HCT116 (cell line): ENCODE results near the gene TMIGD3. TPM values are rescaled to one million over a fixed set of nuclear protein-coding genes. Genes with fewer than 3 reads are reported as not detected.

Experiments used
- ATAC-seq: fragments of 200-7000 bp; cut with Tn5 transposase; 2 replicates; pipeline ENCODE4 v1.9.1; 2020; ENCODE audit warnings: mild to moderate bottlenecking, moderate library complexity
- BruUV-seq: library from RNA; stranded (reverse); fragments of 400-500 nt; replicated peaks from 2 replicates; lab custom pipeline; 2021; lab: Mats Ljungman, UMichigan
- CTCF ChIA-PET: fragments of 300-600 bp; sonication (Branson Sonifier 250); formaldehyde crosslinking; loops from one replicate; lab custom pipeline; 2021; ENCODE audit warnings: antibody characterized with exemption; lab: Charles Lee
- POLR2A ChIA-PET: fragments of 300-600, 350-600 bp; sonication (Branson Sonifier 250); formaldehyde crosslinking; loops from one replicate; lab custom pipeline; 2021; ENCODE audit warnings: antibody characterized with exemption; lab: Charles Lee
- RAD21 ChIA-PET, 2 experiments: fragments of 300-600 bp; sonication (Branson Sonifier 250); formaldehyde crosslinking; loops; one replicate each; lab custom pipeline; 2023; ENCODE audit warnings: low total read pairs in 2 of 2; ENCODE audit not compliant: uncharacterized antibody in 2 of 2, unreplicated experiment in 2 of 2, low non-redundant PET in 1 of 2; lab: Charles Lee
- DNase-seq: peaks from one replicate; pipeline ENCODE4 v3.0.0-alpha.2; 2010; ENCODE audit warnings: low read depth, low spot score
- H2AFZ ChIP-seq: fragments of 200-600 bp; shearing (Covaris generic), sonication (generic); 2 replicates; pipeline ENCODE4 v1.6.1; 2017; ENCODE audit warnings: low read depth, mixed run types, mixed read lengths, antibody characterized with exemption, low read length; ENCODE audit not compliant: poor library complexity, severe bottlenecking
- H3K27ac ChIP-seq: 2 replicates; pipeline ENCODE4 v1.5.1; 2012; ENCODE audit warnings: low read depth, low read length
- H3K27me3 ChIP-seq: fragments of 200-600 bp; sonication (generic); 2 replicates; pipeline ENCODE4 v1.6.1; 2016; ENCODE audit warnings: mixed run types, low read length, mixed read lengths; ENCODE audit not compliant: insufficient read depth
- H3K36me3 ChIP-seq, 2 experiments: fragments of 200-500 bp in 1 of 2; fragments of 200-600 bp in 1 of 2; sonication (Bioruptor generic) in 1 of 2; sonication (generic) in 1 of 2; 2 replicates each; pipeline versions ENCODE4 v1.5.1 to v1.6.1; 2014 to 2016; ENCODE audit warnings: low read length in 2 of 2, inconsistent platforms in 1 of 2, mixed read lengths in 1 of 2, mixed run types in 1 of 2; ENCODE audit not compliant: insufficient read depth in 2 of 2, control insufficient read depth in 1 of 2
- H3K4me1 ChIP-seq, 2 experiments: fragments of 200-600 bp in 1 of 2; sonication (generic) in 1 of 2; 2 replicates each; pipeline versions ENCODE4 v1.5.1 to v1.6.1; 2012 to 2017; ENCODE audit warnings: low read length in 2 of 2, inconsistent platforms in 1 of 2, mild to moderate bottlenecking in 1 of 2, mixed read lengths in 1 of 2, mixed run types in 1 of 2, moderate library complexity in 1 of 2; ENCODE audit not compliant: insufficient read depth in 2 of 2, control insufficient read depth in 1 of 2
- H3K4me2 ChIP-seq: fragments of 200-600 bp; sonication (generic); 2 replicates; pipeline ENCODE4 v1.6.1; 2017; ENCODE audit warnings: mixed run types, low read length, mixed read lengths
- H3K4me3 ChIP-seq, 2 experiments: fragments of 200-600 bp in 1 of 2; sonication (generic) in 1 of 2; replicated peaks in 1 of 2; 2 replicates each; pipeline ENCODE4 v1.5.1; 2011 to 2016; ENCODE audit warnings: low read length in 2 of 2, control low read depth in 1 of 2, low read depth in 1 of 2, mild to moderate bottlenecking in 1 of 2, mixed read lengths in 1 of 2, mixed run types in 1 of 2
- H3K79me2 ChIP-seq: fragments of 200-600 bp; sonication (generic); 2 replicates; pipeline ENCODE4 v1.6.1; 2017; ENCODE audit warnings: mild to moderate bottlenecking, mixed run types, low read length, moderate library complexity, mixed read lengths; ENCODE audit not compliant: insufficient read depth
- H3K9ac ChIP-seq: fragments of 200-600 bp; sonication (generic); 2 replicates; pipeline ENCODE4 v1.6.1; 2016; ENCODE audit warnings: low read length, mixed read lengths
- H3K9me2 ChIP-seq: fragments of 200-600 bp; sonication (generic), shearing (Covaris generic); 2 replicates; pipeline ENCODE4 v1.6.1; 2017; ENCODE audit warnings: mixed run types, mild to moderate bottlenecking, moderate library complexity; ENCODE audit not compliant: insufficient read depth
- H3K9me3 ChIP-seq, 2 experiments: fragments of 200-500 bp in 1 of 2; fragments of 200-600 bp in 1 of 2; sonication (Bioruptor generic) in 1 of 2; sonication (generic) in 1 of 2; 2 replicates each; pipeline ENCODE4 v1.6.1; 2014 to 2017; ENCODE audit warnings: low read length in 2 of 2, mixed read lengths in 2 of 2, inconsistent platforms in 1 of 2, low read depth in 1 of 2, mild to moderate bottlenecking in 1 of 2, mixed run types in 1 of 2, moderate library complexity in 1 of 2; ENCODE audit not compliant: control insufficient read depth in 1 of 2, insufficient read depth in 1 of 2
- H4K20me1 ChIP-seq: fragments of 200-600 bp; sonication (generic), shearing (Covaris generic); 2 replicates; pipeline ENCODE4 v1.6.1; 2017; ENCODE audit warnings: mixed run types, mild to moderate bottlenecking, moderate library complexity; ENCODE audit not compliant: insufficient read depth
- ATF3 ChIP-seq: IDR thresholded peaks from 2 replicates; pipeline ENCODE4 v1.6.1; 2012
- CBX3 ChIP-seq: IDR thresholded peaks from 2 replicates; pipeline ENCODE4 v1.6.1; 2012; ENCODE audit warnings: low read depth
- CEBPB ChIP-seq: IDR thresholded peaks from 2 replicates; pipeline ENCODE4 v1.6.1; 2012; ENCODE audit warnings: low read depth
- CTCF ChIP-seq, 3 experiments: fragments of 200-600 bp in 1 of 3; sonication (generic) in 1 of 3; IDR thresholded peaks in 2 of 3; conservative IDR thresholded peaks in 1 of 3; 2 replicates each; pipeline ENCODE4 v1.5.1; 2012 to 2017; ENCODE audit warnings: low read depth in 2 of 3, low read length in 2 of 3, antibody characterized with exemption in 1 of 3, borderline replicate concordance in 1 of 3, control low read depth in 1 of 3, mild to moderate bottlenecking in 1 of 3, mixed read lengths in 1 of 3, mixed run types in 1 of 3, moderate library complexity in 1 of 3; ENCODE audit not compliant: insufficient read depth in 1 of 3
- EZH2phosphoT487 ChIP-seq: fragments of 200-600 bp; IDR thresholded peaks from 2 replicates; pipeline ENCODE4 v1.6.1; 2018; ENCODE audit warnings: antibody characterized with exemption, borderline replicate concordance
- FOSL1 ChIP-seq: IDR thresholded peaks from 2 replicates; pipeline ENCODE4 v1.6.1; 2012; ENCODE audit warnings: low read depth
- JUND ChIP-seq: IDR thresholded peaks from 2 replicates; pipeline ENCODE4 v1.6.1; 2012
- POLR2AphosphoS5 ChIP-seq: IDR thresholded peaks from 2 replicates; pipeline ENCODE4 v1.6.1; 2011; ENCODE audit warnings: mild to moderate bottlenecking, low read depth, low read length, moderate library complexity
- RAD21 ChIP-seq: IDR thresholded peaks from 2 replicates; pipeline ENCODE4 v1.6.1; 2012; ENCODE audit warnings: low read depth, mild to moderate bottlenecking
- SIN3A ChIP-seq: IDR thresholded peaks from 2 replicates; pipeline ENCODE4 v1.6.1; 2012; ENCODE audit warnings: low read depth
- SRF ChIP-seq: IDR thresholded peaks from 2 replicates; pipeline ENCODE4 v1.6.1; 2012; ENCODE audit warnings: low read depth
- YY1 ChIP-seq: IDR thresholded peaks from 2 replicates; pipeline ENCODE4 v1.6.1; 2011; ENCODE audit warnings: low read length, low read depth, moderate library complexity, mild to moderate bottlenecking; ENCODE audit not compliant: insufficient replicate concordance; ENCODE audit errors: extremely low read depth
- intact Hi-C: fragments of 100-400 bp; cut with micrococcal nuclease; formaldehyde crosslinking; loops from 2 replicates; pipeline ENCODE4 v1.10.0; 2022
- total RNA-seq: library from RNA; stranded (reverse); gene quantifications from one replicate; pipeline ENCODE4 v1.2.1, GENCODE V29; 2021; ENCODE audit not compliant: unreplicated experiment

The TMIGD3 gene
- total RNA-seq, 1 experiment from 2014 or later: not detected

GRCh38 chr1:111463029-111463683, 40.3 kb downstream of the TMIGD3 start:
- RAD21 ChIA-PET: no interaction called here
- intact Hi-C loops: no loop called here
- Histone ChIP-seq H4K20me1 (no peaks in the 10 kb centered on the region), H3K9me2 (no peaks in the 10 kb centered on the region), H3K27ac (no peak overlapping the region), H3K9me3 (no peaks in the 10 kb centered on the region), H3K4me2 (no peak overlapping the region), H3K4me1 (no peaks in the 10 kb centered on the region), H3K4me3 (no peak overlapping the region), H2AFZ (no peak overlapping the region), H3K27me3 (no peaks in the 10 kb centered on the region), H3K9ac (no peak overlapping the region), H3K36me3 (peaks cover 22 to 31% of the 10 kb centered on the region in 2 experiments; a peak in 3 of 4 replicates), H3K79me2 (peaks cover 6% of the 10 kb centered on the region)
- DNase-seq (no peak), ATAC-seq (0 out of 2 replicates have a peak, but pooled peaks have one; percentile 6)
- POLR2A ChIA-PET: no interaction called here
- CTCF ChIA-PET: no interaction called here
- TF ChIP-seq SRF (no peak), CTCF (IDR thresholded peaks at IDR 0.05 in 2 of 3, conservative IDR thresholded peaks at IDR 0.05 in 1 of 3; ENCODE audit: borderline replicate concordance in 1 of 3, insufficient read depth in 1 of 3, low read depth in 2 of 3, low read length in 2 of 3) (no peak), SIN3A (no peak), POLR2AphosphoS5 (no peak), CBX3 (no peak)
- TF ChIP-seq, all 23 proteins: peak for 0
- BruUV-seq: no TSS peak

GRCh38 chr1:111462370-111463028, 40.9 kb downstream of the TMIGD3 start:
- Histone ChIP-seq H3K27ac (no peak overlapping the region), H3K79me2 (peaks cover 12% of the 10 kb centered on the region), H4K20me1 (peaks cover 4% of the 10 kb centered on the region), H2AFZ (no peak overlapping the region), H3K9me3 (no peaks in the 10 kb centered on the region), H3K9ac (no peak overlapping the region), H3K27me3 (no peaks in the 10 kb centered on the region), H3K4me2 (no peak overlapping the region), H3K9me2 (no peaks in the 10 kb centered on the region), H3K4me1 (no peaks in the 10 kb centered on the region), H3K4me3 (no peak overlapping the region), H3K36me3 (peaks cover 29 to 37% of the 10 kb centered on the region in 2 experiments; a peak in 3 of 4 replicates)
- RAD21 ChIA-PET: no interaction called here
- ATAC-seq: no peak
- CTCF ChIA-PET: no interaction called here
- no TSS peak for BruUV-seq
- TF ChIP-seq EZH2phosphoT487 (no peak), SIN3A (no peak), JUND (no peak), CEBPB (no peak), ATF3 (no peak), YY1 (no peak), SRF (no peak), FOSL1 (no peak), RAD21 (no peak)
- POLR2A ChIA-PET: no interaction called here
- no peak for DNase-seq
- intact Hi-C loops: no loop called here
